ENCODE results near the gene ULBP2. TPM values are rescaled to one million over a fixed set of nuclear protein-coding genes. Genes with fewer than 3 reads are reported as not detected.
A peak's percentile ranks its signal among the peaks of the same experiment; 100 is the strongest.

ULBP2 gene
- total RNA-seq, 1 donor from 2014 or later = not detected

DNA sequence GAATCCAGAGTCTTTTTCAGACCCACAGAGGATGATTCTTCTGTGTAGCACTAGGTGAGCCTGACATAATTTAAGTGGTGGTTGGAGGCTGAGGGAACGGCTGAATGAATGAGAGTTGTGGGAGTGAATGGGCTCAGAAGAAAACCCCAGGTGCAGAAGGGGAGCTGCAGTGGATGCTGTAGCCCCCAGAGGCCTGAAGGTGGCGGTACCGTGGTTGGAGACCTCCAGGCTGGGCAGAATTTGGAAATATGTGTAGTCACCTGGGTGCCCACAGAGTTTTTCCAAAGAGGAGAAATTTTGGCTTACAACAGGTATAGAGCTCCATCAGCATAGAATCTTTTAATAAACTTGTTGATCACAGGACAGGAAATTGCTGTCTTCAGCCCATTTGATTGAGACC lies 12.4 kb upstream of the ULBP2 start:
- no peak overlapping the region for H3K27ac Mint-ChIP-seq
- DNase-seq (ENCODE audit: extremely low spot score, unreplicated experiment) = no peak
- TF ChIP-seq CTCF (conservative IDR thresholded peaks at IDR 0.05) = peak; percentile 67
- peaks cover 88% of the 10 kb centered on the region for H3K27me3 Mint-ChIP-seq
- H3K4me1 Mint-ChIP-seq (ENCODE audit: unreplicated experiment) = peaks cover 4% of the 10 kb centered on the region
- H3K4me3 Mint-ChIP-seq = no peak overlapping the region
- H3K36me3 Mint-ChIP-seq = no peaks in the 10 kb centered on the region
- H3K9me3 Mint-ChIP-seq = no peaks in the 10 kb centered on the region

DNA sequence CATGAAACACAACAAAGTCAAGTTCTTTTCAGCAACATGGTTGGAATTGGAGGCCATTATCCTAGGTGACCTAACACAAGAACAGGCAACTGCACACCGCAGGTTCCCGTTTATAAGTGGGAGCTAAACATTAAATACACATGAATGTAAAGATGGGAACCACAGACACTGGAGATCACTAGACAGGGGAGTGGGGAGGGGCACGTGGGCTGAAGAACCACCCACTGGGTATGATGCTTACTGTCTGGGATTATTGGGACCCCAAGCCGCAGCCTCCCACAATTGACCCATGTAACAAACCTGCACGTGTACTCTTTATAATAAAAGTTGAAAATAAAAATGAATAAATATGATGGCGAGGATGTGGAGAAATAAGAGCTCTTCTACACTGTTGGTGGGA lies 10.3 kb upstream of the ULBP2 start:
- no peaks in the 10 kb centered on the region for H3K9me3 Mint-ChIP-seq
- H3K4me1 Mint-ChIP-seq (ENCODE audit: unreplicated experiment) = no peaks in the 10 kb centered on the region
- no peak for DNase-seq (ENCODE audit: extremely low spot score, unreplicated experiment)
- no peak for TF ChIP-seq CTCF (conservative IDR thresholded peaks at IDR 0.05)
- no peak overlapping the region for H3K27ac Mint-ChIP-seq
- peaks cover 91% of the 10 kb centered on the region for H3K27me3 Mint-ChIP-seq
- H3K4me3 Mint-ChIP-seq = no peak overlapping the region
- H3K36me3 Mint-ChIP-seq = no peaks in the 10 kb centered on the region

DNA sequence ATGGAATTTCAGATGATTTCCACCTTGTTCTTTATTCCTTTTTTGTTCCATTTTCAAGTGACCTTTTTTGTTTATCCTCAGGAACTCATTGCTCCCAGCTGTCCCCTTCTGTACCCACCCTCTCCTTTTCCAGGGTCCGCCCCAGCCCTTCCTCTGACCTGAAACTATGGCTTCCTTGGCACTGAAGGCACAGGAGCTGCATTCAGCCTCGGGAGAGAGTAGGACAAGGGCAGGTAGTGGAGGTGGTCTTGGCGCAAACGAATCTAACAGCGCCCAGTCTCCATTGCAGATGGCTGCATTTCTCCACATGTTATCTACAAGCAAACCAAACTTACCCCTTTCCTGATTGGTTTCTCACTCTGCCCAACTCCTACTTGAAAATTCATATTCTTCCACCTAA lies 8.8 kb upstream of the ULBP2 start:
- no peak overlapping the region for H3K27ac Mint-ChIP-seq
- no peak for DNase-seq (ENCODE audit: extremely low spot score, unreplicated experiment)
- peaks cover 96% of the 10 kb centered on the region for H3K27me3 Mint-ChIP-seq
- H3K4me1 Mint-ChIP-seq (ENCODE audit: unreplicated experiment) = no peaks in the 10 kb centered on the region
- no peaks in the 10 kb centered on the region for H3K9me3 Mint-ChIP-seq
- no peak overlapping the region for H3K4me3 Mint-ChIP-seq
- H3K36me3 Mint-ChIP-seq = no peaks in the 10 kb centered on the region
- TF ChIP-seq CTCF (conservative IDR thresholded peaks at IDR 0.05) = no peak

DNA sequence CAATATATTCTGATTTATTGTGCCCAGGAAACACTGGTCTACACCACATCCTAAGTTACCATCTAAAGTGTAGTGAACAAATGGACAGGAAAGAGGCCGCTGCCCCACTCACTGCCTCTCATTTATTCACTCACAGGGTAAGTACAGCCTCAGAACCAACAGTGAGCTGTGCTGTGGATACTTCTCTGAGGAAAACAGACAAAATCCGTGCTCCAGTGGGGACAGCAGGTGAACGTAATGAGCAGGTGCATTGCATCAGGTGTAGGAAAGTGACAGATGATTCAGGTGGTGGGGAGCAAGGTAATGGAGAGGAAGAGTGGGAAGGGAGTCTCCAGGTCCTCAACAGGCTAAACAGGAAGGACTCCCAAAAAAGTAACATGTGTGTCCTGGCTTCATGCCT lies 8.4 kb upstream of the ULBP2 start:
- Mint-ChIP-seq H3K27me3 (peaks cover 96% of the 10 kb centered on the region), H3K4me1 (ENCODE audit: unreplicated experiment) (no peaks in the 10 kb centered on the region), H3K9me3 (no peaks in the 10 kb centered on the region), H3K4me3 (no peak overlapping the region), H3K36me3 (no peaks in the 10 kb centered on the region), H3K27ac (no peak overlapping the region)
- no peak for DNase-seq (ENCODE audit: extremely low spot score, unreplicated experiment)
- TF ChIP-seq CTCF (conservative IDR thresholded peaks at IDR 0.05) = no peak

- no peaks in the 10 kb centered on the region for H3K9me3 Mint-ChIP-seq
- peaks cover 3% of the 10 kb centered on the region for H3K36me3 Mint-ChIP-seq
- peaks cover 96% of the 10 kb centered on the region for H3K27me3 Mint-ChIP-seq
- peaks cover 5% of the 10 kb centered on the region for H3K4me1 Mint-ChIP-seq (ENCODE audit: unreplicated experiment)
- peak overlapping the region; percentile 14 for H3K27ac Mint-ChIP-seq
- no peak for DNase-seq (ENCODE audit: extremely low spot score, unreplicated experiment)
- TF ChIP-seq CTCF (conservative IDR thresholded peaks at IDR 0.05) = peak; percentile 89
- peak overlapping the region; percentile 13 for H3K4me3 Mint-ChIP-seq
Measured at GRCh38 chr6:149934249-149935156, 7.3 kb upstream of the ULBP2 start.

Measured in type B pancreatic cell (in vitro differentiated cells).